Spleen (tissue), 11 donors: ENCODE measurements around the gene FBP1. TPM values are rescaled to one million over a fixed set of nuclear protein-coding genes. Genes with fewer than 3 reads are reported as not detected.

Experiments
- DNase-seq: peaks from one replicate; pipeline ENCODE4 v3.0.0-alpha.2; 2020
- H3K27ac ChIP-seq, 8 donors: fragments of 200-600 bp; sonication (generic) in 7 of 8; 1 replicate in 4 of 8; 2 replicates in 4 of 8; pipeline versions ENCODE4 v1.5.0 to v1.8.0; 2016 to 2021; ENCODE audit warnings: inconsistent platforms in 4 of 8, mild to moderate bottlenecking in 4 of 8, moderate library complexity in 1 of 8
- H3K27me3 ChIP-seq, 7 donors: fragments of 200-600 bp; sonication (generic) in 6 of 7; replicated peaks in 1 of 7; 1 replicate in 4 of 7; 2 replicates in 3 of 7; pipeline versions ENCODE4 v1.5.0 to v1.8.0; 2016 to 2021; ENCODE audit warnings: inconsistent platforms in 3 of 7, mild to moderate bottlenecking in 1 of 7
- H3K36me3 ChIP-seq, 6 donors: fragments of 200-600 bp; sonication (generic) in 5 of 6; 1 replicate in 4 of 6; 2 replicates in 2 of 6; pipeline versions ENCODE4 v1.5.0 to v1.8.0; 2016 to 2021; ENCODE audit warnings: inconsistent platforms in 2 of 6
- H3K4me1 ChIP-seq, 6 donors: fragments of 200-600 bp; sonication (generic) in 5 of 6; 1 replicate in 3 of 6; 2 replicates in 3 of 6; pipeline versions ENCODE4 v1.5.0 to v1.8.0; 2016 to 2021; ENCODE audit warnings: inconsistent platforms in 3 of 6
- H3K4me3 ChIP-seq, 8 donors: fragments of 200-600 bp; sonication (generic) in 7 of 8; 1 replicate in 4 of 8; 2 replicates in 4 of 8; pipeline versions ENCODE4 v1.5.0 to v1.8.0; 2016 to 2021; ENCODE audit warnings: inconsistent platforms in 4 of 8, mild to moderate bottlenecking in 4 of 8, moderate library complexity in 2 of 8
- H3K9me3 ChIP-seq, 8 donors: fragments of 200-600 bp; sonication (generic) in 7 of 8; 1 replicate in 4 of 8; 2 replicates in 4 of 8; pipeline versions ENCODE4 v1.5.0 to v1.8.0; 2016 to 2021; ENCODE audit warnings: inconsistent platforms in 4 of 8
- CTCF ChIP-seq, 11 experiments: fragments of 200-600 bp in 7 of 11; fragments of 450-650 bp in 4 of 11; sonication (generic) in 4 of 11; IDR thresholded peaks in 8 of 11; conservative IDR thresholded peaks in 3 of 11; 1 replicate in 7 of 11; 2 replicates in 4 of 11; pipeline versions ENCODE4 v1.4.0 to v1.8.0; 2016 to 2021; ENCODE audit warnings: antibody characterized with exemption in 11 of 11, inconsistent platforms in 4 of 11, mild to moderate bottlenecking in 1 of 11
- POLR2A ChIP-seq, 3 donors: fragments of 450-650 bp; IDR thresholded peaks; one replicate each; pipeline ENCODE4 v1.5.1; 2017; ENCODE audit warnings: antibody characterized with exemption in 3 of 3, mild to moderate bottlenecking in 1 of 3
- POLR2AphosphoS5 ChIP-seq, 3 donors: sonication (generic); formaldehyde crosslinking; IDR thresholded peaks; one replicate each; pipeline ENCODE4 v1.5.1; 2017; ENCODE audit warnings: antibody characterized with exemption in 3 of 3
- WGBS, 5 donors: extraction: QIAGEN DNeasy Blood & Tissue Kit in 3 of 5; methylation state at CpG; one replicate each; pipeline versions ENCODE4 v1.1.5 to v1.1.7; 2013 to 2018; 5-methylcytosine and 5-hydroxymethylcytosine counted together
- intact Hi-C: fragments of 100-400 bp; cut with DNase I; formaldehyde crosslinking; loops from one replicate; pipeline ENCODE4 v1.15.0; 2023; ENCODE audit warnings: low total_unique reads
- polyA plus RNA-seq, 3 donors: library from polyadenylated mRNA; stranded (reverse); fragments of 200-250 nt; gene quantifications; one replicate each; pipeline ENCODE4 v1.2.1, GENCODE V29; 2013
- total RNA-seq, 7 donors: library from RNA; depleted of rRNA in 3 of 7; stranded (reverse); fragments of >200 nt in 3 of 7; fragmentation: NEBNext Ultra II Directional in 4 of 7; extraction: Animal tissue kit (Norgen Biotek cat#: 25700) in 4 of 7; gene quantifications; one replicate each; pipeline versions ENCODE4 v1.1.0 to v1.2.1, GENCODE V29; 2016 to 2021
- donor health status: healthy with polysubstance abuse.
- donor health status: DM: no; HTN: no; CAD: no; lungs with moderate emphysema.
- donor health status: DM: no; HTN: no; CAD: no.
- donor health status: Bipolar disorder and iron deficiency.
- donor health status: healthy.
- donor health status: DM: no; HTN: no; CAD: no.
- donor health status: DM: yes; HTN: yes; CAD: no.

FBP1 gene
- total and polyA plus RNA-seq, 10 donors: 7.9 to 57.4 (median 12.4) TPM

GRCh38 chr9:94654165-94654894 is 15.0 kb upstream of the FBP1 start:
- no peaks in the 10 kb centered on the region for H3K36me3 ChIP-seq
- no peak for DNase-seq
- WGBS, 5 donors: 66 to 83% (median 73%) methylated on average over 10 of the region's 10 CpGs
- H3K4me3 ChIP-seq: no peak overlapping the region
- no peak for TF ChIP-seq POLR2AphosphoS5 (IDR thresholded peaks at IDR 0.05)
- no peak for TF ChIP-seq POLR2A (IDR thresholded peaks at IDR 0.05)
- no peak for TF ChIP-seq CTCF (IDR thresholded peaks at IDR 0.05 in 8 of 11, conservative IDR thresholded peaks at IDR 0.05 in 3 of 11)
- H3K27ac ChIP-seq: peak overlapping the region in 3 of 8 donors; percentile 10 to 53 (median 42)
- H3K9me3 ChIP-seq: no peaks in the 10 kb centered on the region
- intact Hi-C loops: no loop called here
- peaks cover 0 to 30% (median 12%) of the 10 kb centered on the region in 6 donors for H3K4me1 ChIP-seq
- no peaks in the 10 kb centered on the region for H3K27me3 ChIP-seq

DNA sequence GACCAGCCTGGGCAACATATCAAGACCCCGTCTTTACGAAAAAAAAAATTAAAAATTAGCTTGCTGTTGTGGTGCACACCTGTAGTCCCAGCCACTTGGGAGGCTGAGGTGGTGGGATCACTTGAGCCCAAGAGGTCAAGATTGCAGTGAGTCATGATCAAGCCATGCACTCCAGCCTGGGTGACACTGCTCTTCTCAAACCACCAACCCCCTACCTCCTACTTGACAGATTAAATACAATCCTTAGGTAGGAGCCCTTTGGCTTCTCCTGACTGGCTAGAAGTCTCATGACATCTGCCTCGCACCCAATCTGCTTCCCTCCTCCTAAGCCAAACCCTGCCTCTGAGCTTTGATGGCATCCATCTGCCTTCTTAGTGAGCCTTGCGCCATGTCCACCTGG is 11.6 kb upstream of the FBP1 start:
- H3K9me3 ChIP-seq: no peaks in the 10 kb centered on the region
- no peak for TF ChIP-seq CTCF (IDR thresholded peaks at IDR 0.05 in 8 of 11, conservative IDR thresholded peaks at IDR 0.05 in 3 of 11)
- H3K4me3 ChIP-seq: no peak overlapping the region
- 95 to 97% (median 96%) methylated on average over 4 of the region's 4 CpGs for WGBS, 5 donors
- H3K27ac ChIP-seq: no peak overlapping the region
- H3K36me3 ChIP-seq: no peaks in the 10 kb centered on the region
- no peak for DNase-seq
- intact Hi-C loops: no loop called here
- H3K27me3 ChIP-seq: no peaks in the 10 kb centered on the region
- peaks cover 0 to 27% (median 5%) of the 10 kb centered on the region in 6 donors for H3K4me1 ChIP-seq

- H3K9me3 ChIP-seq: no peaks in the 10 kb centered on the region
- 50 to 75% (median 55%) methylated on average over 11 to 12 of the region's 12 CpGs for WGBS, 5 donors
- peaks cover 0 to 17% (median 3%) of the 10 kb centered on the region in 6 donors for H3K4me1 ChIP-seq
- H3K27me3 ChIP-seq: no peaks in the 10 kb centered on the region
- peak overlapping the region in 3 of 8 donors; percentile 45 to 57 (median 51) for H3K27ac ChIP-seq
- intact Hi-C loops: no loop called here
- no peak overlapping the region for H3K4me3 ChIP-seq
- no peak for TF ChIP-seq POLR2AphosphoS5 (IDR thresholded peaks at IDR 0.05)
- no peak for TF ChIP-seq POLR2A (IDR thresholded peaks at IDR 0.05)
- TF ChIP-seq CTCF (IDR thresholded peaks at IDR 0.05 in 8 of 11, conservative IDR thresholded peaks at IDR 0.05 in 3 of 11): no peak
- no peak for DNase-seq
- no peaks in the 10 kb centered on the region for H3K36me3 ChIP-seq
These were observed 9.9 kb upstream of the FBP1 start for GRCh38 chr9:94649100-94649819.

DNA sequence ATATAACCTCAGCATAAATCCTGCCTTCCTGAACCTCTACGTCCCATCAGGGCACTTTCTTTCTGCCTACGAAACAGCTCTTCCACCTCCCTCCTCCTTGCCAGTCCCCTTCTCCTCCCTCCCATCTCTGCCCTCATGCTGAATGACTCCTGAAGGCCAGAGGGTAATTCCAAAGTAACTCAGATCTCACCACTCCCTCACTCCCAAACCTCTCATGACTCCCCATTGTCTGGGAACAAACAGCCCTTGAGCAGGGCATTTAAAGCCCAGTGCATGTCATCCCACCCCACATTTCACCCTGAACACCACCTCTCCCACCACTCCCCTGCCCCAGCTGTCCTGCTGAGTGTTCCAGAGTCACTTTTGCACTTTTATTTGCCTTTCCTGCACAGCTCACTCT is 8.9 kb upstream of the FBP1 start:
- no peaks in the 10 kb centered on the region for H3K36me3 ChIP-seq
- peaks cover 0 to 24% (median 3%) of the 10 kb centered on the region in 6 donors for H3K4me1 ChIP-seq
- DNase-seq: no peak
- intact Hi-C loops: no loop called here
- H3K9me3 ChIP-seq: no peaks in the 10 kb centered on the region
- no peak overlapping the region for H3K4me3 ChIP-seq
- TF ChIP-seq CTCF (IDR thresholded peaks at IDR 0.05 in 8 of 11, conservative IDR thresholded peaks at IDR 0.05 in 3 of 11): no peak
- TF ChIP-seq POLR2A (IDR thresholded peaks at IDR 0.05): no peak
- TF ChIP-seq POLR2AphosphoS5 (IDR thresholded peaks at IDR 0.05): no peak
- H3K27me3 ChIP-seq: no peaks in the 10 kb centered on the region
- H3K27ac ChIP-seq: no peak overlapping the region
- WGBS, 5 donors: 81 to 97% (median 88%) methylated on average over 2 of the region's 2 CpGs
